HepG2 (cell line): ENCODE measurements around the gene GPATCH8. TPM values are rescaled to one million over a fixed set of nuclear protein-coding genes. Genes with fewer than 3 reads are reported as not detected.
"Not testable (repeated sequence)": the region's sequence is repeated elsewhere in the genome, so short reads cannot be mapped to it uniquely, and the experiment has no call there.

Experiments used
- ATAC-seq: fragments of 200-7000 bp; cut with Tn5 transposase; 3 replicates; pipeline ENCODE4 v1.9.1; 2020; ENCODE audit warnings: mild to moderate bottlenecking, moderate library complexity
- BruUV-seq: library from RNA; stranded (reverse); fragments of 400-500 nt; replicated peaks from 2 replicates; lab custom pipeline; 2021; lab: Mats Ljungman, UMichigan
- CTCF ChIA-PET: fragments of 300-600 bp; formaldehyde crosslinking; extraction: SDS; loops from one replicate; lab custom pipeline; 2021; ENCODE audit warnings: low total read pairs, inconsistent platforms, low intra/inter-chr PET ratio; lab: Yijun Ruan, JAX
- POLR2A ChIA-PET: fragments of 350-600 bp; sonication (Branson Sonifier 250); formaldehyde crosslinking; loops from one replicate; lab custom pipeline; 2020; ENCODE audit warnings: antibody characterized with exemption, inconsistent platforms; lab: Yijun Ruan, JAX
- DNase-seq: peaks from one replicate; pipeline ENCODE4 v3.0.0-alpha.2; 2015; ENCODE audit warnings: low spot score
- FAIRE-seq: peaks from 3 replicates; lab custom pipeline; 2011; peaks lifted over from hg19 to GRCh38; lab: Jason Lieb, UNC
- H2AFZ ChIP-seq: one replicate; pipeline ENCODE4 v1.6.1; 2011; ENCODE audit warnings: low read length, inconsistent platforms
- H3K27ac ChIP-seq: fragments of 300-600 bp; 3 replicates; pipeline ENCODE4 v1.8.0; 2011; ENCODE audit warnings: mixed run types, mild to moderate bottlenecking, mixed read lengths, low read length, inconsistent platforms; ENCODE audit not compliant: insufficient read depth; ENCODE audit errors: extremely low read length
- H3K27me3 ChIP-seq, 2 experiments: fragments of 200-600 bp in 1 of 2; 2 replicates in 1 of 2; 3 replicates in 1 of 2; pipeline versions ENCODE4 v1.6.0 to v1.8.0; 2011; ENCODE audit warnings: low read length in 2 of 2, mild to moderate bottlenecking in 2 of 2, moderate library complexity in 2 of 2, inconsistent platforms in 1 of 2; ENCODE audit not compliant: insufficient read depth in 2 of 2, control insufficient read depth in 1 of 2
- H3K36me3 ChIP-seq, 2 experiments: fragments of 200-600 bp in 1 of 2; replicated peaks in 1 of 2; 2 replicates in 1 of 2; 3 replicates in 1 of 2; pipeline versions ENCODE4 v1.5.1 to v1.8.0; 2011; ENCODE audit warnings: low read length in 2 of 2, inconsistent platforms in 1 of 2; ENCODE audit not compliant: insufficient read depth in 2 of 2, control insufficient read depth in 1 of 2
- H3K4me1 ChIP-seq: 2 replicates; pipeline ENCODE4 v1.5.1; 2012; ENCODE audit warnings: low read length, inconsistent platforms; ENCODE audit not compliant: insufficient read depth
- H3K4me2 ChIP-seq: 2 replicates; pipeline ENCODE4 v1.6.0; 2011; ENCODE audit warnings: low read depth, low read length, inconsistent platforms
- H3K4me3 ChIP-seq, 3 experiments: fragments of 200-600 bp in 1 of 3; sonication (generic), shearing (Covaris generic) in 1 of 3; replicated peaks in 1 of 3; 2 replicates each; pipeline ENCODE4 v1.5.1; 2011 to 2016; ENCODE audit warnings: low read length in 3 of 3, inconsistent platforms in 2 of 3, low read depth in 2 of 3, mild to moderate bottlenecking in 2 of 3, control low read depth in 1 of 3, mixed read lengths in 1 of 3; ENCODE audit not compliant: insufficient read depth in 1 of 3
- H3K79me2 ChIP-seq: one replicate; pipeline ENCODE4 v1.6.1; 2011; ENCODE audit warnings: low read length, inconsistent platforms; ENCODE audit not compliant: insufficient read depth
- H3K9ac ChIP-seq: 2 replicates; pipeline ENCODE4 v1.6.0; 2011; ENCODE audit warnings: mild to moderate bottlenecking, low read depth, low read length, inconsistent platforms; ENCODE audit not compliant: insufficient read depth
- H3K9me3 ChIP-seq: 2 replicates; pipeline ENCODE4 v1.5.1; 2012; ENCODE audit warnings: mild to moderate bottlenecking, low read length
- H4K20me1 ChIP-seq: 2 replicates; pipeline ENCODE4 v1.6.0; 2011; ENCODE audit warnings: inconsistent platforms, mild to moderate bottlenecking, low read length, moderate library complexity; ENCODE audit not compliant: insufficient read depth
- PCBP2 ChIP-seq: fragments of 200-400 bp; formaldehyde crosslinking; optimal IDR thresholded peaks from 2 replicates; pipeline ENCODE3; 2018; ENCODE audit warnings: low read length, low read depth; ENCODE audit not compliant: poor library complexity, severe bottlenecking
- POLR2AphosphoS2 ChIP-seq: IDR thresholded peaks from 2 replicates; pipeline ENCODE4 v1.6.1; 2011; ENCODE audit warnings: low read depth, low read length, improper control_type of control experiment
- RBM22 ChIP-seq: fragments of 200-400 bp; formaldehyde crosslinking; optimal IDR thresholded peaks from 2 replicates; pipeline ENCODE3; 2017; ENCODE audit warnings: mild to moderate bottlenecking, low read length, moderate library complexity
- ZMAT3 ChIP-seq: sonication (generic); formaldehyde crosslinking; conservative IDR thresholded peaks from 2 replicates; pipeline ENCODE4 v1.7.0; 2021; ENCODE audit warnings: missing genetic modification reagents
- ZSCAN5A ChIP-seq: sonication (generic); formaldehyde crosslinking; IDR thresholded peaks from 2 replicates; pipeline ENCODE4 v1.8.0; 2022; ENCODE audit warnings: mild to moderate bottlenecking, missing genetic modification reagents, borderline replicate concordance
- WGBS: methylation state at CpG from one replicate; pipeline ENCODE4 v1.1.6; 2017; ENCODE audit warnings: low lambda C conversion rate; 5-methylcytosine and 5-hydroxymethylcytosine counted together
- in situ Hi-C: cut with HindIII; loops from 2 replicates; pipeline ENCODE4 v1.10.0; 2017; ENCODE audit warnings: low pct_unique_long_range_greater_than_20kb; ENCODE audit not compliant: extremely low pct_ligation_motif_present
- intact Hi-C: fragments of 100-400 bp; cut with micrococcal nuclease; formaldehyde crosslinking; loops from one replicate; pipeline ENCODE4 v1.10.0; 2022; ENCODE audit not compliant: unreplicated experiment
- polyA plus RNA-seq, 8 experiments: library from polyadenylated mRNA; depleted of rRNA in 3 of 8; stranded (reverse) in 7 of 8; unstranded in 1 of 8; fragments of >200 nt; fragmentation: Illumina TruSeq in 4 of 8; extraction: Trizol in 4 of 8; gene quantifications; 2 replicates each; pipeline versions ENCODE4 v1.2.1 to v1.2.3, GENCODE V29; 2011 to 2016; ENCODE audit warnings: low read depth in 4 of 8, missing spikeins in 1 of 8, mixed read lengths in 1 of 8; ENCODE audit not compliant: insufficient read depth in 1 of 8
- total RNA-seq, 5 experiments: library from RNA; depleted of rRNA; stranded (reverse); fragments of >200 nt; fragmentation: Illumina TruSeq; extraction: Trizol; gene quantifications; 2 replicates each; pipeline ENCODE4 v1.2.3, GENCODE V29; 2016; ENCODE audit warnings: low read depth in 1 of 5

Gene GPATCH8
- total and polyA plus RNA-seq, 2 of the 13 experiments (the other 11 are each of a cell fraction or from before 2014, with no cell fraction given) = 20.7 to 21.5 TPM

- H3K9me3 ChIP-seq = no peaks in the 10 kb centered on the region
- no peak overlapping the region for H3K27ac ChIP-seq
- FAIRE-seq = no peak
- TF ChIP-seq ZSCAN5A (CRISPR knock-in tag) (no peak), POLR2AphosphoS2 (0 out of 2 replicates have a peak, but pooled peaks have one; percentile 42), ZMAT3 (CRISPR knock-in tag) (no peak), RBM22 (peak; percentile 60), PCBP2 (no peak)
- H3K4me3 ChIP-seq = no peak overlapping the region
- peaks cover 13 to 32% of the 10 kb centered on the region in 2 experiments for H3K36me3 ChIP-seq
- H4K20me1 ChIP-seq = no peaks in the 10 kb centered on the region
- no peaks in the 10 kb centered on the region; a peak in 1 of 5 replicates for H3K27me3 ChIP-seq
- POLR2A ChIA-PET = interaction anchor here (1.5 kb wide), 1 partner anchor 129 kb away, joined by 3 read pairs; no protein-coding TSS in a partner anchor
- 89% methylated on average over 2 of the region's 2 CpGs for WGBS
- no peak overlapping the region for H3K9ac ChIP-seq
- no peak overlapping the region for H3K4me2 ChIP-seq
- DNase-seq = no peak
- H3K79me2 ChIP-seq = no peaks in the 10 kb centered on the region
- no peak overlapping the region for H2AFZ ChIP-seq
- CTCF ChIA-PET = no interaction called here
- no peak for ATAC-seq
- no TSS peak for BruUV-seq
- intact Hi-C loops = no loop called here
- H3K4me1 ChIP-seq = peaks cover 11% of the 10 kb centered on the region
- in situ Hi-C loops = loop anchor here (5.0 kb wide), 1 partner anchor 127 kb away; no protein-coding TSS in a partner anchor
Measured at GRCh38 chr17:44394833-44395232, 108.4 kb downstream of the GPATCH8 start.

GRCh38 chr17:44394112-44394511 is 109.1 kb downstream of the GPATCH8 start:
- DNase-seq, H3K27me3 ChIP-seq, H3K9ac ChIP-seq, H3K4me3 ChIP-seq, FAIRE-seq, BruUV-seq, H3K79me2 ChIP-seq, ATAC-seq, H4K20me1 ChIP-seq, H2AFZ ChIP-seq, H3K4me2 ChIP-seq, H3K27ac ChIP-seq, POLR2A ChIA-PET, intact Hi-C loops, in situ Hi-C loops, CTCF ChIA-PET, H3K9me3 ChIP-seq: not testable (repeated sequence)
- H3K4me1 ChIP-seq = peaks cover 18% of the 10 kb centered on the region
- WGBS = 95% methylated on average over 9 of the region's 9 CpGs
- peaks cover 9 to 24% of the 10 kb centered on the region in 2 experiments for H3K36me3 ChIP-seq
